K562 (cell line): Measurements from ENCODE around the gene EFNA5. TPM values are rescaled to one million over a fixed set of nuclear protein-coding genes. Genes with fewer than 3 reads are reported as not detected.

Experiments used
- ATAC-seq: fragments of 200-7000 bp; cut with Tn5 transposase; 3 replicates; pipeline ENCODE4 v1.9.1; 2020; ENCODE audit warnings: moderate library complexity
- BruUV-seq: library from RNA; stranded (reverse); fragments of 400-500 nt; replicated peaks from 2 replicates; lab custom pipeline; 2021; lab: Mats Ljungman, UMichigan
- CTCF ChIA-PET: fragments of 300-600 bp; formaldehyde crosslinking; extraction: SDS; loops from one replicate; lab custom pipeline; 2021; ENCODE audit warnings: low intra/inter-chr PET ratio; lab: Yijun Ruan, JAX
- POLR2A ChIA-PET: fragments of 300-600, 350-650 bp; sonication (Branson Sonifier 250); formaldehyde crosslinking; extraction: SDS; loops from one replicate; lab custom pipeline; 2021; ENCODE audit warnings: antibody characterized with exemption, inconsistent platforms; lab: Yijun Ruan, JAX
- DNase-seq, 4 experiments: peaks; one replicate each; pipeline versions ENCODE4 v3.0.0 to v3.0.0-alpha.2; 2011 to 2018; ENCODE audit warnings: low spot score in 3 of 4, mixed read lengths in 3 of 4; ENCODE audit errors: extremely low read depth in 1 of 4
- FAIRE-seq: peaks from 2 replicates; lab custom pipeline; 2011; peaks lifted over from hg19 to GRCh38; lab: Jason Lieb, UNC
- H2AFZ ChIP-seq: 2 replicates; pipeline ENCODE4 v1.6.0; 2011; ENCODE audit warnings: low read depth, low read length, control low read depth, inconsistent platforms
- H3K27ac ChIP-seq: fragments of 200-600 bp; 3 replicates; pipeline ENCODE4 v1.8.0; 2011; ENCODE audit warnings: low read depth, mild to moderate bottlenecking, control low read depth, inconsistent platforms, low read length, moderate library complexity, mixed read lengths; ENCODE audit errors: extremely low read depth
- H3K27me3 ChIP-seq, 2 experiments: fragments of 300-600 bp in 1 of 2; 2 replicates in 1 of 2; 3 replicates in 1 of 2; pipeline versions ENCODE4 v1.6.0 to v1.8.0; 2011; ENCODE audit warnings: inconsistent platforms in 2 of 2, low read length in 2 of 2, mild to moderate bottlenecking in 1 of 2, mixed read lengths in 1 of 2, moderate library complexity in 1 of 2; ENCODE audit not compliant: control insufficient read depth in 2 of 2, insufficient read depth in 2 of 2
- H3K36me3 ChIP-seq: fragments of 300-600 bp; 3 replicates; pipeline ENCODE4 v1.8.0; 2011; ENCODE audit warnings: mild to moderate bottlenecking, low read length, inconsistent platforms; ENCODE audit not compliant: control insufficient read depth, insufficient read depth
- H3K4me1 ChIP-seq, 2 experiments: fragments of 200-600 bp in 1 of 2; replicated peaks in 1 of 2; 2 replicates in 1 of 2; 3 replicates in 1 of 2; pipeline versions ENCODE4 v1.5.1 to v1.8.0; 2011; ENCODE audit warnings: inconsistent platforms in 2 of 2, low read length in 2 of 2, mild to moderate bottlenecking in 1 of 2, mixed read lengths in 1 of 2, moderate library complexity in 1 of 2; ENCODE audit not compliant: control insufficient read depth in 2 of 2, insufficient read depth in 2 of 2
- H3K4me2 ChIP-seq: 2 replicates; pipeline ENCODE4 v1.6.1; 2011; ENCODE audit warnings: low read length, control low read depth, inconsistent platforms, mixed read lengths; ENCODE audit not compliant: insufficient read depth
- H3K4me3 ChIP-seq: fragments of 200-600 bp; sonication (generic), shearing (Covaris generic); 2 replicates; pipeline ENCODE4 v1.5.1; 2016; ENCODE audit warnings: control low read depth, inconsistent platforms
- H3K79me2 ChIP-seq: fragments of 200-600 bp; 3 replicates; pipeline ENCODE4 v1.8.0; 2011; ENCODE audit warnings: low read length, inconsistent platforms; ENCODE audit not compliant: control insufficient read depth, insufficient read depth
- H3K9ac ChIP-seq, 2 experiments: 2 replicates each; pipeline versions ENCODE4 v1.6.0 to v1.6.1; 2011; ENCODE audit warnings: low read depth in 2 of 2, low read length in 2 of 2, control low read depth in 1 of 2, inconsistent platforms in 1 of 2, mild to moderate bottlenecking in 1 of 2, mixed read lengths in 1 of 2; ENCODE audit not compliant: insufficient read depth in 1 of 2
- H3K9me1 ChIP-seq: one replicate; pipeline ENCODE4 v1.6.0; 2011; ENCODE audit warnings: inconsistent platforms, mild to moderate bottlenecking, low read length, moderate library complexity; ENCODE audit not compliant: control insufficient read depth, insufficient read depth
- H3K9me3 ChIP-seq: replicated peaks from 2 replicates; pipeline ENCODE4 v1.5.1; 2011; ENCODE audit warnings: low read depth, low read length, inconsistent platforms; ENCODE audit not compliant: control insufficient read depth, insufficient read depth
- H4K20me1 ChIP-seq: replicated peaks from 2 replicates; pipeline ENCODE4 v1.6.1; 2011; ENCODE audit warnings: low read length, inconsistent platforms, mixed read lengths; ENCODE audit not compliant: control insufficient read depth, insufficient read depth
- ASH1L ChIP-seq: fragments of 450-650 bp; IDR thresholded peaks from 2 replicates; pipeline ENCODE4 v1.6.1; 2018; ENCODE audit warnings: borderline replicate concordance, mild to moderate bottlenecking, low read depth; ENCODE audit not compliant: partially characterized antibody
- BRD9 ChIP-seq: fragments of 450-650 bp; IDR thresholded peaks from 2 replicates; pipeline ENCODE4 v1.6.1; 2018; ENCODE audit warnings: low read depth; ENCODE audit not compliant: partially characterized antibody
- MCM3 ChIP-seq: fragments of 450-650 bp; IDR thresholded peaks from 2 replicates; pipeline ENCODE4 v1.6.1; 2016
- RBBP5 ChIP-seq: fragments of 200-600 bp; sonication (generic); IDR thresholded peaks from 2 replicates; pipeline ENCODE4 v1.6.1; 2012; ENCODE audit warnings: borderline replicate concordance, mild to moderate bottlenecking, low read length, control low read depth, inconsistent platforms; ENCODE audit not compliant: insufficient read depth, poor library complexity, severe bottlenecking
- XRCC5 ChIP-seq: fragments of 200-400 bp; formaldehyde crosslinking; IDR thresholded peaks from 2 replicates; pipeline ENCODE4 v1.6.1; 2017; ENCODE audit warnings: low read depth, mild to moderate bottlenecking, low read length
- ZNF184 ChIP-seq: sonication (generic); formaldehyde crosslinking; IDR thresholded peaks from 2 replicates; pipeline ENCODE4 v1.5.0; 2020; ENCODE audit warnings: missing genetic modification reagents
- ZNF197 ChIP-seq: fragments of 200-800 bp; sonication (Bioruptor generic); IDR thresholded peaks from 2 replicates; pipeline ENCODE4 v1.6.1; 2016; ENCODE audit warnings: low read depth, missing genetic modification characterization, missing compliant biosample characterization
- WGBS: fragments of 100-300 bp; shearing (Covaris generic); methylation state at CpG from one replicate; pipeline ENCODE4 v1.1.6; 2016; ENCODE audit warnings: low coverage, mixed read lengths; ENCODE audit not compliant: insufficient coverage; ENCODE audit errors: missing lambda C conversion rate; 5-methylcytosine and 5-hydroxymethylcytosine counted together
- in situ Hi-C: fragments of 300-500 bp; cut with MboI; formaldehyde crosslinking; loops from 4 replicates; pipeline ENCODE4 v1.15.0; 2018; ENCODE audit warnings: inconsistent platforms, mixed read lengths
- intact Hi-C: fragments of 100-400 bp; cut with micrococcal nuclease; formaldehyde crosslinking; loops from 2 replicates; pipeline ENCODE4 v1.14.2; 2022
- polyA plus RNA-seq, 8 experiments: library from polyadenylated mRNA; depleted of rRNA in 4 of 8; stranded (reverse) in 5 of 8; unstranded in 3 of 8; fragments of >200 nt; fragmentation: Nextera tagmentation in 2 of 8; fragmentation: Illumina TruSeq in 1 of 8; extraction: Ambion mirVana in 2 of 8; extraction: Trizol in 1 of 8; gene quantifications; 2 replicates each; pipeline versions ENCODE4 v1.2.1 to v1.2.3, GENCODE V29; 2011 to 2014; ENCODE audit warnings: inconsistent platforms in 1 of 8, missing spikeins in 1 of 8
- total RNA-seq, 7 experiments: library from RNA; depleted of rRNA in 6 of 7; stranded (reverse); fragments of >200 nt in 6 of 7; fragmentation: Illumina TruSeq in 2 of 7; extraction: Trizol in 2 of 7; gene quantifications; 2 replicates each; pipeline versions ENCODE4 v1.2.1 to v1.2.3, GENCODE V29; 2011 to 2021; ENCODE audit warnings: low replicate concordance in 1 of 7
- TF ChIP-seq, protein P1 (sequence below), 2 experiments: fragments of 450-650 bp in 1 of 2; sonication (generic) in 1 of 2; formaldehyde crosslinking in 1 of 2; IDR thresholded peaks; 2 replicates each; pipeline versions ENCODE4 v1.7.1 to v1.9.0; 2016 to 2022; ENCODE audit warnings: inconsistent platforms in 1 of 2, mild to moderate bottlenecking in 1 of 2, missing genetic modification reagents in 1 of 2
- TF ChIP-seq, protein P2 (sequence below): fragments of 250-450 bp; sonication (Bioruptor Pico); IDR thresholded peaks from 2 replicates; pipeline ENCODE4 v1.5.0; 2020; ENCODE audit warnings: mild to moderate bottlenecking, borderline replicate concordance

Gene EFNA5
- total and polyA plus RNA-seq, 9 of the 15 experiments (the other 6 are each of a cell fraction or from before 2014, with no cell fraction given), result 0.20 TPM; not detected in 8

DNA sequence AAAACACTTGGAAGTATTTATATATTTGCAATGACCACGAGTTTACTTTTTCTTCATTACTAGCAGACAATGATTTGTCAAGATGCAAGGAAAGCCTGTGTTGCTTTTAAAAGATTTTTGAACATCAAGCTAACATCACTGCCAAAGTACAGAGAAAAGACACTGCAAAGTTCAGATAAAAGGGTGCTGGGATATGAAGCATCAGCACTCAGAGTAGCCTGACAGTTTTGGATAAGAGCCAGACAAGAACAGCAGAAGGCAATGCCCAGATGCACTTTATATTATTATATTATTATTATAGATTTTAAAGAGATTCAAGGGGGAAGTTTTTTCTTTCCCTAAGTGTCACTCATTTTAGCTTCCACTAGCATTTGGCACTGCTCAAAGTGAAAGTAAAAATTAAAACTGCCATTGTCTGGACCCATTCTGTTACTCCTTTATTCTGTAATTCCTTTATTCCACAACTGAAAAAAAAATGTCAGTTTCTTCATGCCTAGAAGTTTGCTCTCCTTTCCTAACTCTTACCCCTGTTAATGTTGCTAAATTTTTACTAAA lies 240.6 kb downstream of the EFNA5 start:
- no peak for FAIRE-seq

More for the DNA sequence above, 240.6 kb downstream of the EFNA5 start:
- ChIA-PET CTCF (no interaction called here), POLR2A (interaction anchor here (1.0 kb wide), 1 partner anchor 26 kb away, joined by 3 read pairs; no protein-coding TSS in a partner anchor)
- intact Hi-C loops, result no loop called here
- H3K9me3 ChIP-seq, result no peaks in the 10 kb centered on the region
- no peaks in the 10 kb centered on the region for H3K4me1 ChIP-seq
- H3K27me3 ChIP-seq, result no peaks in the 10 kb centered on the region
- H3K4me3 ChIP-seq, result no peak overlapping the region
- H3K9me1 ChIP-seq, result no peaks in the 10 kb centered on the region
- H3K36me3 ChIP-seq, result no peaks in the 10 kb centered on the region
- in situ Hi-C loops, result no loop called here
- no peaks in the 10 kb centered on the region for H3K79me2 ChIP-seq
- TF ChIP-seq MCM3 (no peak), BRD9 (no peak), ZNF184 (CRISPR knock-in tag) (no peak), XRCC5 (no peak), RBBP5 (no peak), ASH1L (no peak), ZNF197 (CRISPR knock-in tag) (no peak)
- TF ChIP-seq, protein P1, sequence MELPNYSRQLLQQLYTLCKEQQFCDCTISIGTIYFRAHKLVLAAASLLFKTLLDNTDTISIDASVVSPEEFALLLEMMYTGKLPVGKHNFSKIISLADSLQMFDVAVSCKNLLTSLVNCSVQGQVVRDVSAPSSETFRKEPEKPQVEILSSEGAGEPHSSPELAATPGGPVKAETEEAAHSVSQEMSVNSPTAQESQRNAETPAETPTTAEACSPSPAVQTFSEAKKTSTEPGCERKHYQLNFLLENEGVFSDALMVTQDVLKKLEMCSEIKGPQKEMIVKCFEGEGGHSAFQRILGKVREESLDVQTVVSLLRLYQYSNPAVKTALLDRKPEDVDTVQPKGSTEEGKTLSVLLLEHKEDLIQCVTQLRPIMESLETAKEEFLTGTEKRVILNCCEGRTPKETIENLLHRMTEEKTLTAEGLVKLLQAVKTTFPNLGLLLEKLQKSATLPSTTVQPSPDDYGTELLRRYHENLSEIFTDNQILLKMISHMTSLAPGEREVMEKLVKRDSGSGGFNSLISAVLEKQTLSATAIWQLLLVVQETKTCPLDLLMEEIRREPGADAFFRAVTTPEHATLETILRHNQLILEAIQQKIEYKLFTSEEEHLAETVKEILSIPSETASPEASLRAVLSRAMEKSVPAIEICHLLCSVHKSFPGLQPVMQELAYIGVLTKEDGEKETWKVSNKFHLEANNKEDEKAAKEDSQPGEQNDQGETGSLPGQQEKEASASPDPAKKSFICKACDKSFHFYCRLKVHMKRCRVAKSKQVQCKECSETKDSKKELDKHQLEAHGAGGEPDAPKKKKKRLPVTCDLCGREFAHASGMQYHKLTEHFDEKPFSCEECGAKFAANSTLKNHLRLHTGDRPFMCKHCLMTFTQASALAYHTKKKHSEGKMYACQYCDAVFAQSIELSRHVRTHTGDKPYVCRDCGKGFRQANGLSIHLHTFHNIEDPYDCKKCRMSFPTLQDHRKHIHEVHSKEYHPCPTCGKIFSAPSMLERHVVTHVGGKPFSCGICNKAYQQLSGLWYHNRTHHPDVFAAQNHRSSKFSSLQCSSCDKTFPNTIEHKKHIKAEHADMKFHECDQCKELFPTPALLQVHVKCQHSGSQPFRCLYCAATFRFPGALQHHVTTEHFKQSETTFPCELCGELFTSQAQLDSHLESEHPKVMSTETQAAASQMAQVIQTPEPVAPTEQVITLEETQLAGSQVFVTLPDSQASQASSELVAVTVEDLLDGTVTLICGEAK (IDR thresholded peaks at IDR 0.05), result no peak
- TF ChIP-seq, protein P1 (CRISPR knock-in tag; IDR thresholded peaks at IDR 0.05), result no peak
- TF ChIP-seq, protein P2, sequence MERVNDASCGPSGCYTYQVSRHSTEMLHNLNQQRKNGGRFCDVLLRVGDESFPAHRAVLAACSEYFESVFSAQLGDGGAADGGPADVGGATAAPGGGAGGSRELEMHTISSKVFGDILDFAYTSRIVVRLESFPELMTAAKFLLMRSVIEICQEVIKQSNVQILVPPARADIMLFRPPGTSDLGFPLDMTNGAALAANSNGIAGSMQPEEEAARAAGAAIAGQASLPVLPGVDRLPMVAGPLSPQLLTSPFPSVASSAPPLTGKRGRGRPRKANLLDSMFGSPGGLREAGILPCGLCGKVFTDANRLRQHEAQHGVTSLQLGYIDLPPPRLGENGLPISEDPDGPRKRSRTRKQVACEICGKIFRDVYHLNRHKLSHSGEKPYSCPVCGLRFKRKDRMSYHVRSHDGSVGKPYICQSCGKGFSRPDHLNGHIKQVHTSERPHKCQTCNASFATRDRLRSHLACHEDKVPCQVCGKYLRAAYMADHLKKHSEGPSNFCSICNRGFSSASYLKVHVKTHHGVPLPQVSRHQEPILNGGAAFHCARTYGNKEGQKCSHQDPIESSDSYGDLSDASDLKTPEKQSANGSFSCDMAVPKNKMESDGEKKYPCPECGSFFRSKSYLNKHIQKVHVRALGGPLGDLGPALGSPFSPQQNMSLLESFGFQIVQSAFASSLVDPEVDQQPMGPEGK (CRISPR knock-in tag), result no peak
- 0% methylated on average over 1 of the region's 1 CpG for WGBS
- H3K9ac ChIP-seq, result no peak overlapping the region
- no peak overlapping the region for H3K27ac ChIP-seq
- H3K4me2 ChIP-seq, result no peak overlapping the region
- no peak for DNase-seq
- BruUV-seq, result no TSS peak
- ATAC-seq, result no peak
- H2AFZ ChIP-seq, result no peak overlapping the region
- no peaks in the 10 kb centered on the region for H4K20me1 ChIP-seq
